ENCODE measurements around the gene MYLK4.

The MYLK4 gene

DNA sequence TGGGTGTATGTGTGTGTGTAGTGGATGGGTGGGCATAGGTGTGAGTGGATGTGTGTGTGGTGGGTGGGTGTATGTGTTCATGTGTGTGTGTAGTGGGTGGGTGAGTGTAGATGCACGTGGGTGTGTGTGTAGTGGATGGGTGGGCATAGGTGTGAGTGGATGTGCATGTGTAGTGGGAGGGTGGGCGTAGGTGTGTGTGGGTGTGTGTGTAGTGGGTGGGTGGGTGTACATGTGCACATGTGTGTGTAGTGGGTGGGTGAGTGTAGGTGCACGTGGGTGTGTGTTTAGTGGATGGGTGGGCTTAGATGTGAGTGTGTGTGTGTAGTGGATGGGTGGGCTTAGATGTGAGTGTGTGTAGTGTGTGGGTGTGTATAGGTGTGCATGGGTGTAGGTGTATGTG is 104.4 kb downstream of the MYLK4 start:
- H3K4me3 ChIP-seq (ENCODE audit: low read depth, low read length), result no peak overlapping the region
- no peak for DNase-seq
- no peaks in the 10 kb centered on the region for H3K4me1 ChIP-seq
- TF ChIP-seq, protein P1, sequence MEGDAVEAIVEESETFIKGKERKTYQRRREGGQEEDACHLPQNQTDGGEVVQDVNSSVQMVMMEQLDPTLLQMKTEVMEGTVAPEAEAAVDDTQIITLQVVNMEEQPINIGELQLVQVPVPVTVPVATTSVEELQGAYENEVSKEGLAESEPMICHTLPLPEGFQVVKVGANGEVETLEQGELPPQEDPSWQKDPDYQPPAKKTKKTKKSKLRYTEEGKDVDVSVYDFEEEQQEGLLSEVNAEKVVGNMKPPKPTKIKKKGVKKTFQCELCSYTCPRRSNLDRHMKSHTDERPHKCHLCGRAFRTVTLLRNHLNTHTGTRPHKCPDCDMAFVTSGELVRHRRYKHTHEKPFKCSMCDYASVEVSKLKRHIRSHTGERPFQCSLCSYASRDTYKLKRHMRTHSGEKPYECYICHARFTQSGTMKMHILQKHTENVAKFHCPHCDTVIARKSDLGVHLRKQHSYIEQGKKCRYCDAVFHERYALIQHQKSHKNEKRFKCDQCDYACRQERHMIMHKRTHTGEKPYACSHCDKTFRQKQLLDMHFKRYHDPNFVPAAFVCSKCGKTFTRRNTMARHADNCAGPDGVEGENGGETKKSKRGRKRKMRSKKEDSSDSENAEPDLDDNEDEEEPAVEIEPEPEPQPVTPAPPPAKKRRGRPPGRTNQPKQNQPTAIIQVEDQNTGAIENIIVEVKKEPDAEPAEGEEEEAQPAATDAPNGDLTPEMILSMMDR (IDR thresholded peaks at IDR 0.05; ENCODE audit: low read depth, low read length), result no peak
- peaks cover 12% of the 10 kb centered on the region; the same call in 1 of the 2 replicates for H3K27me3 ChIP-seq
- H3K36me3 ChIP-seq, result no peaks in the 10 kb centered on the region
- no peaks in the 10 kb centered on the region for H3K9me3 ChIP-seq

DNA sequence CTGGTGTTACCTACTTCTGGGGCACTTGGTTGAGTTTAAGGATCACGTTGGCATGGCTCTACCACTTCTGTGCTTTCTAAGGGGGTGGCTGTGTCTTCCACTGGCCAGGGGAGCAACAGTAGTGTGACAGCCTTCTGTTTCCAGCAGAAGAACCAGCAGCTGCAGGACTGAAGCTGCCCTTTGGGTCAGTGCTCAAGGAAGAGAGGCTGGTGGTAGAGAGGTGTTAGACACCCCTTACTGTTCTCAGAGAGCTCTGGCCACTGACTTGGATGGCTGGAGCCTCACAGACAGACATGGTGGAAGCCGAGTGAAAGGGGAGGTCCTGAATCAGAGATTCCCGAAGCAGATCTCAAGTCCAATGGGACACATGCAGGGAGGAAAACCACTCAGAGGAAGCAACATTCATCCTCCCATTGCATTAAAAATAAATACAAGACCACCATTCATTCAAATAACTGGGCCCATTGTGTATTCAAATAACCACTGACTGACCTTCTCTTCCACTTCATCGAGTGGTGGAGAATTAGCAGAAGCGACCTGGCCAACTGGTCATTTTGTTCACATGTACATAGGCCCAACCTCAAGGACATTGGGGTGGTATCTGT is 106.7 kb downstream of the MYLK4 start:
- Histone ChIP-seq H3K36me3 (no peaks in the 10 kb centered on the region), H3K27me3 (peaks cover 20% of the 10 kb centered on the region), H3K9me3 (no peaks in the 10 kb centered on the region), H3K4me1 (no peaks in the 10 kb centered on the region), H3K4me3 (ENCODE audit: low read depth, low read length) (no peak overlapping the region)
- DNase-seq, result no peak
- TF ChIP-seq, protein P1 (IDR thresholded peaks at IDR 0.05; ENCODE audit: low read depth, low read length), result no peak

DNA sequence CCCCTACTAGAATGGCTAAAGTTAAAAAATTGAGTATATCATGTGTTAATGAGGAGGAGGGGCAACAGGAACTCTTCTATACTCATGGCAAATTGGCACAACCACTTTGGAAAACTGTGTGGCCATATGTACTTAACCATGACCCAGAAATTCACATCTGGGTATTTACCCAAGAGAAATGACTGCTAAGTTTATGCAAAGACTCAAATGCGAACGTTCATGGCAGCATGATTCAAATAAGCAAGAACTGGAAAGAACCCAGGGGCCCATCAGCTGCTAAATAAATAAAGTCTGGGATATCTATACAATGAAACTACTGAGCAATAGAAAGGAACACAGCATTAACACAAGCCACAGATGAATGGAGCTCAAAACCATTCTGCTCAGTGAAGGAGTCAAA is 107.6 kb downstream of the MYLK4 start:
- Histone ChIP-seq H3K27me3 (peaks cover 16% of the 10 kb centered on the region), H3K4me1 (no peaks in the 10 kb centered on the region), H3K36me3 (no peaks in the 10 kb centered on the region), H3K4me3 (ENCODE audit: low read depth, low read length) (no peak overlapping the region), H3K9me3 (no peaks in the 10 kb centered on the region)
- no peak for DNase-seq
- TF ChIP-seq, protein P1 (IDR thresholded peaks at IDR 0.05; ENCODE audit: low read depth, low read length), result no peak

DNA sequence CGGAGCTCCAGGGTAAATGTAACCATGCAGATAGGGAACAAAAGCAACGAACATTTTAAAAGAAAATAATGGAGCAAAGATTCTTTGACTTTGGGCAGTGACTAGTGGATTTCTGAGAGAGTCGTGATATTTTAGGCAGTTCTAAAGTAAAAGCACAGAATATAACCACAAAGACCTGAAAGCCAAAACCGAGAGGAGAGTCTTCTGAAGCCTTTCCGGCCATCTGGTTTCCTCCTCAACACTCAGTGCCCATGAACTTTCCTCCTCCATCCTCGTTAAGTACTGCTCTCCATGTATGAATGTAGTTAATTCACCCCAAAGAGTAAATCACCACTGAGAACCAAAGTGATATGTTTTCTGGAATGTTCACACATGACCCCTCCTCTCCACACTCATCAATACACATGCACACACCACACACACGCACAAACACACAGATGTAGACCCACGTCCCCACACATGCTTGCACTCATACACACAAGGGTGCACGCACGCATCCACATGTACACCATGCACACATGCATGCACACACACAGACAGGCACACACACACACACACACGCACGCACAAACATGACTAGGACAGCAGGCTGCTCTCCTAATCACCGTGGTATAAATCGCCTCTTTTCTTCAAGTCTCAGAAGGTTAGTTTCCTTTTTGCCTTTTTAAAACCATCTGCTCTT is 109.5 kb downstream of the MYLK4 start:
- no peaks in the 10 kb centered on the region for H3K36me3 ChIP-seq
- TF ChIP-seq, protein P1 (IDR thresholded peaks at IDR 0.05; ENCODE audit: low read depth, low read length), result no peak
- no peaks in the 10 kb centered on the region for H3K4me1 ChIP-seq
- H3K4me3 ChIP-seq (ENCODE audit: low read depth, low read length), result no peak overlapping the region
- H3K27me3 ChIP-seq, result peaks cover 15% of the 10 kb centered on the region
- no peaks in the 10 kb centered on the region for H3K9me3 ChIP-seq
- no peak for DNase-seq

DNA sequence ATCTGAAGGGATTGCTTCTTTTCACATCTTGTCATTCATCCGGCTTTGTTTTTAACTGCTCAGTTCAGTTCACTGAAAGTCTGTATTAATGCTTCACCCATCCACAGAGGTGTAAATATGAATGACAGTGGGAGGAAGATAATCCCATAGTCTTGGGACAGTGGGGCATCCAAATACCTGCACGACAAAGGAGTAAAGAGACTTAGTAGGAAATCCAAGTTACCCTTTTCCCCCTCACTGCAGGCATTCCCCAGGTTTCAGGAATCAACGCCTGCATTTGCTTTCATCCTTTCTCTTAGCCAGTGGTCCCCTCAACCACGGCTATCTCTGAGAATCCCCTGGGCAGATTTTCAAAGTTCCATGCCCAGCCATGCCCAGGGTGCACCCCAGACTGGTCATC is 110.2 kb downstream of the MYLK4 start:
- TF ChIP-seq, protein P1 (IDR thresholded peaks at IDR 0.05; ENCODE audit: low read depth, low read length), result no peak
- no peak for DNase-seq
- Histone ChIP-seq H3K9me3 (no peaks in the 10 kb centered on the region), H3K36me3 (no peaks in the 10 kb centered on the region), H3K4me3 (ENCODE audit: low read depth, low read length) (no peak overlapping the region), H3K4me1 (no peaks in the 10 kb centered on the region), H3K27me3 (peaks cover 15% of the 10 kb centered on the region)

DNA sequence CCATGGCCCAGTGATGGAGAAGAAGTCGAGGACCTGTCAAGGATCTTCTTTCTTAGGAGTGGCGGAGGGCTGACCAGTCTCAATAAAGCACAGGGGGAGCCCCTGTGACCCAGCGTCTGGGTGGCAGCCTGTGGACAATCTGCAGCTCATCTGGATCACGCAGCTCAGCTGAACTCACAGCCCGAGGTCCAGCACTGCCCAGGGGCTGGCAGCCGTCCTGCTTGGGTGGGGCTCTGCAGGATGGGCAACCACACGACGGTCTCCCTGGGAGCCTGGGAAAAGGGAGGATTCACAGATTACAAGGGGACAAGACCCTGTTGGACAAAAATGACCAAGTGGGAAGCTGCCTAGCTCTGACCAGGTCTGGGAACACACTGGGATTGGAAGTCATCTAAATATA is 110.8 kb downstream of the MYLK4 start:
- no peak for DNase-seq
- no peaks in the 10 kb centered on the region for H3K4me1 ChIP-seq
- no peaks in the 10 kb centered on the region for H3K9me3 ChIP-seq
- H3K4me3 ChIP-seq (ENCODE audit: low read depth, low read length), result no peak overlapping the region
- H3K36me3 ChIP-seq, result no peaks in the 10 kb centered on the region
- peaks cover 11% of the 10 kb centered on the region for H3K27me3 ChIP-seq
- TF ChIP-seq, protein P1 (IDR thresholded peaks at IDR 0.05; ENCODE audit: low read depth, low read length), result no peak

All from BE2C (cell line).